Measurements from ENCODE around the gene EVPL. TPM values are rescaled to one million over a fixed set of nuclear protein-coding genes. Genes with fewer than 3 reads are reported as not detected.

EVPL gene
- total RNA-seq, 1 donor from 2014 or later, result not detected

DNA sequence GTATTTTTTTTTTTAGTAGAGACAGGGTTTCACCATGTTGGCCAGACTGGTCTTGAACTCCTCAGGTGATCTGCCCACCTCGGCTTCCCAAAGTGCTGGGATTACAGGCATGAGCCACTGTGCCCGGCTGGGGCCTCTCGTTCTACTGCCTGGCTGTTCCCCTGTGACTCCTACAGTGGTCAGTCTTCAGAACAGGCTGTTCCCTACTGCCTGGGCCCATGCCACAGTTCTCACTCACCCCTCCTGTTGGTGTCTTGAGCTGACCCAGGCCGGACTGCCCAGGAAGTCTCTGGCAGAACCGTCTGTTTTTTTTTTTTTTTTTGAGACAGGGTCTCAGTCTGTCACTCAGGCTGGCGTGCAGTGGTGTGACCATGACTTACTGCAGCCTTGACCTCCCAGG lies 23.2 kb downstream of the EVPL start:
- intact Hi-C loops (cut with micrococcal nuclease), result no loop called here
- TF ChIP-seq, protein P1, sequence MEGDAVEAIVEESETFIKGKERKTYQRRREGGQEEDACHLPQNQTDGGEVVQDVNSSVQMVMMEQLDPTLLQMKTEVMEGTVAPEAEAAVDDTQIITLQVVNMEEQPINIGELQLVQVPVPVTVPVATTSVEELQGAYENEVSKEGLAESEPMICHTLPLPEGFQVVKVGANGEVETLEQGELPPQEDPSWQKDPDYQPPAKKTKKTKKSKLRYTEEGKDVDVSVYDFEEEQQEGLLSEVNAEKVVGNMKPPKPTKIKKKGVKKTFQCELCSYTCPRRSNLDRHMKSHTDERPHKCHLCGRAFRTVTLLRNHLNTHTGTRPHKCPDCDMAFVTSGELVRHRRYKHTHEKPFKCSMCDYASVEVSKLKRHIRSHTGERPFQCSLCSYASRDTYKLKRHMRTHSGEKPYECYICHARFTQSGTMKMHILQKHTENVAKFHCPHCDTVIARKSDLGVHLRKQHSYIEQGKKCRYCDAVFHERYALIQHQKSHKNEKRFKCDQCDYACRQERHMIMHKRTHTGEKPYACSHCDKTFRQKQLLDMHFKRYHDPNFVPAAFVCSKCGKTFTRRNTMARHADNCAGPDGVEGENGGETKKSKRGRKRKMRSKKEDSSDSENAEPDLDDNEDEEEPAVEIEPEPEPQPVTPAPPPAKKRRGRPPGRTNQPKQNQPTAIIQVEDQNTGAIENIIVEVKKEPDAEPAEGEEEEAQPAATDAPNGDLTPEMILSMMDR (IDR thresholded peaks at IDR 0.05; ENCODE audit: borderline replicate concordance), result no peak
- no peak for DNase-seq
- H3K9me3 ChIP-seq (replicated peaks), result no peaks in the 10 kb centered on the region
- H3K27me3 ChIP-seq (ENCODE audit: low read depth), result no peaks in the 10 kb centered on the region
- H3K4me3 ChIP-seq, result no peak overlapping the region
- H3K36me3 ChIP-seq, result peaks cover 5% of the 10 kb centered on the region
- H3K27ac ChIP-seq (replicated peaks), result no peak overlapping the region
- peaks cover 17% of the 10 kb centered on the region for H3K4me1 ChIP-seq

DNA sequence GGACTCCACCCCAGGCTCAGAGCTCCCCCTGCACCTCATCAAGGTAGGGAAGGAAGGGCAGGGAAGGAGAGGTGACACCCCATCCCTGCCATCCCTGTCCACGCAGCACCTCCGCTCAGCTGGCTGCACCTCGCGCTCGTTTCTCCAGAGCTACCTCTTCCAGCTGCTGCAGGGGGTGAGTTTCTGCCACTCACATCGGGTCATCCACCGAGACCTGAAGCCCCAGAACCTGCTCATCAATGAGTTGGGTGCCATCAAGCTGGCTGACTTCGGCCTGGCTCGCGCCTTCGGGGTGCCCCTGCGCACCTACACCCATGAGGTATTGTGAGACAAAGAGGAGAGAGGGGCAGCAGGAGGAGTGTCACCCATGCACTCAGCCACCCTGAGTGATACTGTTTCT lies 25.0 kb downstream of the EVPL start:
- H3K27ac ChIP-seq (replicated peaks), result no peak overlapping the region
- H3K4me3 ChIP-seq, result no peak overlapping the region
- DNase-seq, result no peak
- no peaks in the 10 kb centered on the region for H3K27me3 ChIP-seq (ENCODE audit: low read depth)
- TF ChIP-seq, protein P1 (IDR thresholded peaks at IDR 0.05; ENCODE audit: borderline replicate concordance), result no peak
- intact Hi-C loops (cut with micrococcal nuclease), result no loop called here
- H3K9me3 ChIP-seq (replicated peaks), result no peaks in the 10 kb centered on the region
- H3K4me1 ChIP-seq, result peaks cover 22% of the 10 kb centered on the region
- H3K36me3 ChIP-seq, result peaks cover 5% of the 10 kb centered on the region

DNA sequence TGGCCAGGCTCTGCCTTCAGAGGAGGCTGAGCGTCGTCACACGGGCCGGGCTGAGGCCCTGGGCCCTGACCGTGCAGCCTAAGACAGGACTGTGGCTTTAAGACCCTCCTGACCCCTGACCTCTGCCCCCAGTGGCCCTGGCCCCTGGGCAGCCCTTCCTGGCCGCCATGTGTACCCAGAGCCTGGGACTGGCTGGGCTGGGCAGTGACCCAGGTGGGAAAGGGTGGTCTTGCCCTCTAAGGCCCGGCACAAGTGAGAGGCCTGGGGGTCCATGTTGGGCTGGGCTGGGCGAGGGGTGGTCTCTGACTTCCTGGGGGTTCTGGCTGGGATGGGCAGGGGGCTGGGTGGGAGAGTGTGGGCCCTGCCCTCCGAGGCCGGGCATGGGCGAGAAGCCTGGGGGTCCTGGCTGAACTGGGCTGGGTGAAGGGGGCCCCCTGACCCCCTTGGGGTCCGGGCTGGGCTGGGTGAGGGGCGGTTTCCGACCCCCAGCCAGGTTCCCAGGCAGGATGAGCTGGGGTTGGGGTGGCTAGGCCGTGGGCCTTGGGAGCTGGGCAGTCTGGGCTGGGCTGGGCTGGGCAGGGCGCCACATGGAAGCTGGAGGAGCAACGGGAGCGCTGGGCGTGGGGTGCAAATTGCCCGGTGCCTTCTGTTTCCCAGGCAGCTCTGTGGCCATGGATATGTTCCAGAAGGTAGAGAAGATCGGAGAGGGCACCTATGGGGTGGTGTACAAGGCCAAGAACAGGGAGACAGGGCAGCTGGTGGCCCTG lies 26.2 kb downstream of the EVPL start, which contains the start of gene CDK3:
CDK3 (plus strand) TSS at position 101 of the 767 bp plus-strand sequence; CDS start at position 672, 571 bp downstream.
- peaks cover 29% of the 10 kb centered on the region for H3K4me1 ChIP-seq
- no peak within 1 kb of the TSS for H3K27ac ChIP-seq (replicated peaks)
- no peak within 1 kb of the TSS for H3K4me3 ChIP-seq
- no peak for DNase-seq
- intact Hi-C loops (cut with micrococcal nuclease), result no loop called here
- H3K27me3 ChIP-seq (ENCODE audit: low read depth), result no peaks in the 10 kb centered on the region
- H3K9me3 ChIP-seq (replicated peaks), result no peaks in the 10 kb centered on the region
- TF ChIP-seq, protein P1 (IDR thresholded peaks at IDR 0.05; ENCODE audit: borderline replicate concordance), result no peak
- peaks cover 5% of the 10 kb centered on the region for H3K36me3 ChIP-seq

DNA sequence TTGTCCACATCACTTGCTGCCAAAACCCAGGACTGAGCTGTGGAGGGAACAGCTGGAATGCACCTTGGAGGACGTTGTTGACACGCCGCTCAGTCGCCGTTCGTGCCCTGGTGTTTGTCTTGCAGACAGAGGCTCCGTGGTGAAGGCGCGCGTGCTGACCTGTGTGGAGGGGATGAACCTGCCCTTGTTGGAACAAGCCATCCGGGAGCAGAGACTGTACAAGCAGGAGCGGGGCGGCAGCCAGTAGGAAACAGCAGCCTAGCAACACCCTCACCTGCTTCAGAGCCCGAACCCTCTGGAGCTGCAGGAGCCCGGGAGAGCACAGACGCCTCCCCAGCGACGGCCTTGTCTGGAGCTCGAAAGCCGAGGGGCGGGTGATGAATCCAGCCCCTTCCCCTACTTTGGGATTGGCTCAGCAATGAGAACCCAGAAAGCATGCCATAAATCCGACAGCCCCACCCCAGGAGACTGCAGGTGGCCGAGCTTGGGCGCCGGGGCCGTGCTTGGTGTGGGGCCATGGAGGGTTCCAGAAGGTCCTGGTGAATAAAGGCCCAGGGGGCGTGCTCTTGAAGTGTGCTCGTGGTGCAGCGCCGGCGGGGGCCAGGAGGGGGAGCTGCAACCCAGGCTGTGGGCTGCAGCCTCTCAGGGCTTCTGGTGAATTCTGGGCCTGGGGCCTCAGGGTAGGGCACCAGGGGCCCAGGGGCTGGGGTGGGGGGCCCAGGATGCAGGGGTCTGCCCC lies 26.9 kb downstream of the EVPL start:
- TF ChIP-seq, protein P1 (IDR thresholded peaks at IDR 0.05; ENCODE audit: borderline replicate concordance), result peak; percentile 61
- H3K27ac ChIP-seq (replicated peaks), result no peak overlapping the region
- H3K4me3 ChIP-seq, result no peak overlapping the region
- no peaks in the 10 kb centered on the region for H3K27me3 ChIP-seq (ENCODE audit: low read depth)
- DNase-seq, result no peak
- H3K9me3 ChIP-seq (replicated peaks), result no peaks in the 10 kb centered on the region
- intact Hi-C loops (cut with micrococcal nuclease), result no loop called here
- peaks cover 5% of the 10 kb centered on the region for H3K36me3 ChIP-seq
- H3K4me1 ChIP-seq, result peaks cover 25% of the 10 kb centered on the region

DNA sequence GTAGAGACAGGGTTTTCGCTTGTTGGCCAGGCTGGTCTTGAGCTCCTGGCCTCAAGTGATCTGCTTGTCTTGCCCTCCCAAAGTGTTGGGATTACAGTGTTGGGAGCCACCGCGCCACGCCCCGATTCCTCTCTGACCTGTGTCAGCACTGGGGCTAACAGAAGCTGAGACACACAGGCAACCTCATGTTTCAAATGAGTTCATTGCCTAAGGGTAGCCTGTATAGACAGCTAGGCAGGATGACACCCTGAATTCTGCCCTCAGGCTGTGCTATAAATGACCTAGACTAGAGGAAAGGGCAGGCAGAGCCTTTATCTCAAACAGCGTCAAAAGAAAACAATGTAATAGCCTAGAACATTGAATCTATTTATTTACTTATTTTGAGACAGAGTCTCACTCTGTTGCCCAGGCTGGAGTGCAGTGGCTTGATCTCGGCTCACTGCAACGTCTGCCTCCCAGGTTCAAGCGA lies 28.7 kb downstream of the EVPL start:
- intact Hi-C loops (cut with micrococcal nuclease), result no loop called here
- H3K27ac ChIP-seq (replicated peaks), result no peak overlapping the region
- TF ChIP-seq, protein P1 (IDR thresholded peaks at IDR 0.05; ENCODE audit: borderline replicate concordance), result no peak
- peaks cover 17% of the 10 kb centered on the region for H3K36me3 ChIP-seq
- H3K27me3 ChIP-seq (ENCODE audit: low read depth), result no peaks in the 10 kb centered on the region
- H3K4me3 ChIP-seq, result no peak overlapping the region
- no peaks in the 10 kb centered on the region for H3K9me3 ChIP-seq (replicated peaks)
- DNase-seq, result no peak
- peaks cover 16% of the 10 kb centered on the region for H3K4me1 ChIP-seq
